Memory B cell (primary cell): ENCODE data around the gene STAG3.
"Not testable (repeated sequence)": the region's sequence is repeated elsewhere in the genome, so short reads cannot be mapped to it uniquely, and the experiment has no call there.

Source experiments
- ATAC-seq: fragments of 150-1000 bp; cut with Tn5 transposase; 2 replicates; pipeline ENCODE4 v1.10.0; 2021; ENCODE audit warnings: low read depth, mild to moderate bottlenecking, moderate library complexity
- DNase-seq, 2 donors: peaks; one replicate each; pipeline ENCODE4 v3.0.0; 2022; ENCODE audit warnings: low spot score in 2 of 2
- H3K27ac Mint-ChIP-seq: one replicate; pipeline ENCODE4 v1.8.0; 2022; ENCODE audit warnings: mild to moderate bottlenecking, moderate library complexity, mixed read lengths
- H3K27me3 Mint-ChIP-seq: one replicate; pipeline ENCODE4 v1.8.0; 2022; ENCODE audit warnings: mixed read lengths
- H3K36me3 Mint-ChIP-seq: one replicate; pipeline ENCODE4 v1.8.0; 2022; ENCODE audit warnings: mild to moderate bottlenecking, mixed read lengths
- H3K4me1 Mint-ChIP-seq: one replicate; pipeline ENCODE4 v1.8.0; 2022; ENCODE audit warnings: mixed read lengths
- H3K4me3 Mint-ChIP-seq: one replicate; pipeline ENCODE4 v1.8.0; 2022; ENCODE audit warnings: mild to moderate bottlenecking, moderate library complexity, mixed read lengths
- H3K9me3 Mint-ChIP-seq: one replicate; pipeline ENCODE4 v1.8.0; 2022; ENCODE audit warnings: mixed read lengths

STAG3 gene, protein sequence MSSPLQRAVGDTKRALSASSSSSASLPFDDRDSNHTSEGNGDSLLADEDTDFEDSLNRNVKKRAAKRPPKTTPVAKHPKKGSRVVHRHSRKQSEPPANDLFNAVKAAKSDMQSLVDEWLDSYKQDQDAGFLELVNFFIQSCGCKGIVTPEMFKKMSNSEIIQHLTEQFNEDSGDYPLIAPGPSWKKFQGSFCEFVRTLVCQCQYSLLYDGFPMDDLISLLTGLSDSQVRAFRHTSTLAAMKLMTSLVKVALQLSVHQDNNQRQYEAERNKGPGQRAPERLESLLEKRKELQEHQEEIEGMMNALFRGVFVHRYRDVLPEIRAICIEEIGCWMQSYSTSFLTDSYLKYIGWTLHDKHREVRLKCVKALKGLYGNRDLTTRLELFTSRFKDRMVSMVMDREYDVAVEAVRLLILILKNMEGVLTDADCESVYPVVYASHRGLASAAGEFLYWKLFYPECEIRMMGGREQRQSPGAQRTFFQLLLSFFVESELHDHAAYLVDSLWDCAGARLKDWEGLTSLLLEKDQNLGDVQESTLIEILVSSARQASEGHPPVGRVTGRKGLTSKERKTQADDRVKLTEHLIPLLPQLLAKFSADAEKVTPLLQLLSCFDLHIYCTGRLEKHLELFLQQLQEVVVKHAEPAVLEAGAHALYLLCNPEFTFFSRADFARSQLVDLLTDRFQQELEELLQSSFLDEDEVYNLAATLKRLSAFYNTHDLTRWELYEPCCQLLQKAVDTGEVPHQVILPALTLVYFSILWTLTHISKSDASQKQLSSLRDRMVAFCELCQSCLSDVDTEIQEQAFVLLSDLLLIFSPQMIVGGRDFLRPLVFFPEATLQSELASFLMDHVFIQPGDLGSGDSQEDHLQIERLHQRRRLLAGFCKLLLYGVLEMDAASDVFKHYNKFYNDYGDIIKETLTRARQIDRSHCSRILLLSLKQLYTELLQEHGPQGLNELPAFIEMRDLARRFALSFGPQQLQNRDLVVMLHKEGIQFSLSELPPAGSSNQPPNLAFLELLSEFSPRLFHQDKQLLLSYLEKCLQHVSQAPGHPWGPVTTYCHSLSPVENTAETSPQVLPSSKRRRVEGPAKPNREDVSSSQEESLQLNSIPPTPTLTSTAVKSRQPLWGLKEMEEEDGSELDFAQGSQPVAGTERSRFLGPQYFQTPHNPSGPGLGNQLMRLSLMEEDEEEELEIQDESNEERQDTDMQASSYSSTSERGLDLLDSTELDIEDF

DNA sequence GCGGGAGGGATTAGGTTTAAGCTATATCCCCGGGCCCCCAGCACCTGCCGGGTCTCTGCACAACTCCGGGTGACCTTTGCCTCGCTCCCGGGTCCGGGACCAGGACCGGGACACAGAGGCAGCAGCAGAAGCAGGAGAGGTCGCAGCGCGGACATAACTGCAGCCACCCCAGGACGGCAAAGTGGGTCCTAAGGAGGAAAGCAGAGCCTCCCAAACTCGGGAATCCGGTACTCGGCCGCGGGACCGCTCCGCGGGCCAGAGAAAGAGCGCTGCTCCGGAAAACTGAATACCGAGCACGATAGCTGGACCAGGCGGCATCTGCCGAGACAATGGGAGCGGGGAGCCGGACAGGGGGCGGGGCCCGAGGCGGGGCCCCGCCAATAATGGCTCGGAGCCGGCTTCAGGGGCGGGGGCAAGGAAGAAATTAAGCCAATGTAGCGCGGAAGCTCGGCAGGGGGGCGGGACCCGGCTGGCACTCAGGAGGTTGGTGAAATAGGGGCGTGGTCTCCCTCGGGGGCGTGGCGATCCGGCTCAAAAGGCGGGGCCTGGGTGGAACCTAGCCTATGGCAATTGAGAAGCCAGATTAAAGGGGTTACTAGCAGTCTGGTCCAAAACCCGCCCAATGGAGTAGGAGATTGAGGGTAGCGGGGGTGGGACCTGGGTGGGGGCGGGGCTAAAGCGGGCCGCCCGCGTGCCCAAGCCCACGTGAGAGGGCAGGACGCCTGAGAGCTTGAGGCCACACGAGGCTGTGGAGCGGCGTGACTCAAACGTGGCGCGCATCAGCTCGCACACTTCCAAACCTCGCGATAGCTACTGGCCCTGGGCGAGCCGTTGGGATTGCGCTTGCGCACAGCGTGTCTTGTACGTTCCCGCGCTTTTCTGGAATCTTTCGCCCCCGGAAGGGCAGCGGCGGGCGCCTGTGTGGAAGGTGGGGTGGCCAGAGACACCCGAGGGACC is at the start of gene STAG3, which contains the start of gene GPC2:
Gene STAG3, plus strand, starts transcription at position 874 of the 957 bp plus-strand sequence. CDS start 2,639 bp downstream, outside the sequence.
Gene GPC2, minus strand, starts transcription at position 337 of the 957 bp plus-strand sequence. Its CDS starts 182 bp downstream, at position 155.
- no peak within 1 kb of the TSS for H3K27ac Mint-ChIP-seq

DNA sequence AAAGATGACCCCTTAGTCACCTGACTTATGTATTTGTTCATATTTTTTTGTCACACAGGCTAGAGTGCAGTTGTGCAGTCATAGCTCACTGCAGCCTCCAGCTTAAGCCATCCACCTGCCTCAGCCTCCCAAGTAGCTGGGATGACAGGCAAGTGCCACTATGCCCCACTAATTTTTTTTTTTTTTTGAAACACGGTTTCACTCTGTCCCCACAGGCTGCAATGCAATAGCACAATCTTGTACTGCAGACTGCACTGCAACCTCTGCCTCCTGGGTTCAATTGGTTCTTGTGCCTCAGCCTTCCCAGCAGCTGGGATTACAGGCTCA is 49.1 kb upstream of the STAG3 start:
- DNase-seq, result no peak
- H3K27me3 Mint-ChIP-seq, result no peaks in the 10 kb centered on the region
- no peak overlapping the region for H3K27ac Mint-ChIP-seq
- no peak for ATAC-seq
- no peaks in the 10 kb centered on the region for H3K36me3 Mint-ChIP-seq
- H3K4me1 Mint-ChIP-seq, result peaks cover 21% of the 10 kb centered on the region
- H3K4me3 Mint-ChIP-seq, result peak overlapping the region; percentile 27
- H3K9me3 Mint-ChIP-seq, result no peaks in the 10 kb centered on the region

More for the DNA sequence above, at the start of gene STAG3, which contains the start of gene GPC2:
- Mint-ChIP-seq H3K4me1 (peaks cover 16% of the 10 kb centered on the region), H3K27me3 (peaks cover 10% of the 10 kb centered on the region), H3K9me3 (no peaks in the 10 kb centered on the region), H3K36me3 (peaks cover 2% of the 10 kb centered on the region), H3K4me3 (peak within 1 kb of the TSS; percentile 70)
- peak; percentile 92 for ATAC-seq
- peak; percentile 96 to 98 for DNase-seq

DNA sequence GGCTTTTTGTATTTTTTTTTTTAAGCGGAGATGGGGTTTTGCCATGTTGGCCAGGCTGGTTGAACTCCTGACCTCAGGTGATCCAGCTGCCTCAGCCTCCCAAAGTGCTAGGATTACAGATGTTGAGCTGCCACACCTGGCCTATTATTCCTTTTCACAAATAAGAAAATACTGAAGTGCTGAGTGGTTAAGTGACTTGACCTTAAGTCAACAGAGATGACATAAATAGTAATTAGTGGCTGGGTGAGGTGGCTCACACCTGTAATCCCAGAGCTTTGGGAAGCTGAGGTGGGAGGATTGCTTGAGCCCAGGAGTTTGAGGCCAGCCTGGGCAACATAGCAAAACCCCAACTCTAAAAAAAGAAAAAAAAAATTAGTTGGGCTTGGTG is 47.5 kb upstream of the STAG3 start:
- not testable (repeated sequence) for H3K36me3 Mint-ChIP-seq, ATAC-seq, H3K4me3 Mint-ChIP-seq, H3K27me3 Mint-ChIP-seq, H3K9me3 Mint-ChIP-seq, DNase-seq, H3K27ac Mint-ChIP-seq
- peaks cover 15% of the 10 kb centered on the region for H3K4me1 Mint-ChIP-seq

DNA sequence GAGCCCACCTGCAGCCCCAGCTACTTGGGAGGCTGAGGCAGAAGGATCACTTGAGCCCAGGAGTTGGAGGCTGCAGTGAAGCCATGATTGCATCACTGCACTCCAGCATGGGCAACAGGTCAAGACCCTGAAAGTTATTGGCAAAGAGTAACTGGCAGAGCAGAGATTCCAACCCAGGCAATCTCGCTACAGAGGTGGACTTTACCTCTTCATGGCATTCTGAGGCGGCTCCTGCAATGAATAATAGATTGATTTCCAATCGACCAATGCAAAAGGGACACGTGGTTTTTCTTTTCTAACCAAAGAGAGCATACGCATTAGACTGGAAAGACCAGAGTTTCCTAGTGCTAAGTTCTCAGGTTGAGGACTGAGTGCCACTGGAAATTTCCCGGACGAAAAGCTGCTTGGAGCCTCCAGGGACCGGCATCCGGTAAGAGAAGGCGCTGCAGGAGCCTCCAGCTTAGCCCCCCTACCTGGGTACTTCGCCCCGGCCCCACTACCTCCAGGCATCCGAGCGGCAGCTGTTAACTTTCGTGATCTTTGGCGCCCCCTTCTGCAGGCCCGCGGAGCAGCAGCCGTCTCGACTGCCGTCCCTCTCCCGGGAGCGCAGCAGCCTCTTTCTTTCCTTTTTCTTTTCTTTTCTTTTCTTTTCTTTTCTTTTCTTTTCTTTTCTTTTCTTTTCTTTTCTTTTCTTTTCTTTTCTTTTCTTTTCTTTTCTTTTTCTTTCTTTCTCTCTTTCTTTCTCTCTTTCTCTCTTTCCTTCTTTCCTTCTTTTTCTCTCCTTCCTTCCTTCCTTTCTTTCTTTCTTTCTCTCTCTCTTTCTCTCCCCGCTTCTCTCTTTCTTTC is 46.9 kb upstream of the STAG3 start:
- no peak for ATAC-seq

DNA sequence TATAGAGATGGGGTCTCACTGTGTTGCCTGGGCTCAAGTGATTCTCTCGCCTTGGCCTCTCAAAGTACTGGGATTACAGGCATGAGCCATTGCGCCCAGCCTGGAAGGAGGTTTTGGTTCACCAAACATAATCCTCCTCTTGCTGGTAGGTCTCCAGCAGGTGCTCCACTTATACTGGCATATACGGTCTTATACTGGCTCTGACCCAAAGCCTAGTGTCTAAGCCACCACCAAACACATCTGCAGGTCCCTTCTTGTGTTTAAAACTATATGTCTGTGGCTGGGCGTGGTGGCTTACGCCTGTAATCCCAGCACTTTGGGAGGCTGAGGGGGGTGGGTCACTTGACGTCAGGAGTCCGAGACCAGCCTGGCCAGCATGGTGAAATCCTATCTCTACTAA is 45.6 kb upstream of the STAG3 start:
- Mint-ChIP-seq H3K27ac (peak overlapping the region; percentile 19), H3K27me3 (no peaks in the 10 kb centered on the region), H3K36me3 (no peaks in the 10 kb centered on the region), H3K4me3 (no peak overlapping the region), H3K4me1 (peaks cover 13% of the 10 kb centered on the region), H3K9me3 (no peaks in the 10 kb centered on the region)
- DNase-seq (no peak), ATAC-seq (no peak)

More for the DNA sequence above, 46.9 kb upstream of the STAG3 start:
- no peak overlapping the region for H3K27ac Mint-ChIP-seq
- peak; percentile 82 to 88 for DNase-seq
- H3K4me1 Mint-ChIP-seq, result peaks cover 15% of the 10 kb centered on the region
- no peaks in the 10 kb centered on the region for H3K36me3 Mint-ChIP-seq
- H3K4me3 Mint-ChIP-seq, result no peak overlapping the region
- no peaks in the 10 kb centered on the region for H3K27me3 Mint-ChIP-seq
- H3K9me3 Mint-ChIP-seq, result no peaks in the 10 kb centered on the region

DNA sequence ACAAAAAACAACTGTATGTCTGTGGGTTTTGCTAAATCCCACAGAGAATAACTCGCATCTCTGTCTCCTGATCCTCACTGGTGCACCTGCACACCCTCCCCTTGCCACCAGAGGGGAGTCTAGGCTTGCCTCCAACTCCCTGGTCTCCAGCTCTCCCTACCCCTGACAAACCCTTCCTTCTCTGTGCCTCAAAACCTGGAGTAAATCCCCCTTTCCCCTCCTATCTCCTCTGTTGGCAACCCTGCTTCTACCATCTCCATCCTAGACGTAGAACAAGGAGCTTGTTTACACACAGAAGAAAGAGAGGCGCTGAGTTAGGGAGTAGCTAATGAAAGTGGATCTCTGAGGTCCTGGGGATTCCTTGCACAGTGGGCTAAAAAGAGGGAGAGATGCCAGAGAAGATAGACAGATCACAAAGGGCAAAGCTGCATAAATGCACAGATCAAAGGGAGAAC is 45.0 kb upstream of the STAG3 start:
- H3K4me3 Mint-ChIP-seq, result peak overlapping the region; percentile 30

DNA sequence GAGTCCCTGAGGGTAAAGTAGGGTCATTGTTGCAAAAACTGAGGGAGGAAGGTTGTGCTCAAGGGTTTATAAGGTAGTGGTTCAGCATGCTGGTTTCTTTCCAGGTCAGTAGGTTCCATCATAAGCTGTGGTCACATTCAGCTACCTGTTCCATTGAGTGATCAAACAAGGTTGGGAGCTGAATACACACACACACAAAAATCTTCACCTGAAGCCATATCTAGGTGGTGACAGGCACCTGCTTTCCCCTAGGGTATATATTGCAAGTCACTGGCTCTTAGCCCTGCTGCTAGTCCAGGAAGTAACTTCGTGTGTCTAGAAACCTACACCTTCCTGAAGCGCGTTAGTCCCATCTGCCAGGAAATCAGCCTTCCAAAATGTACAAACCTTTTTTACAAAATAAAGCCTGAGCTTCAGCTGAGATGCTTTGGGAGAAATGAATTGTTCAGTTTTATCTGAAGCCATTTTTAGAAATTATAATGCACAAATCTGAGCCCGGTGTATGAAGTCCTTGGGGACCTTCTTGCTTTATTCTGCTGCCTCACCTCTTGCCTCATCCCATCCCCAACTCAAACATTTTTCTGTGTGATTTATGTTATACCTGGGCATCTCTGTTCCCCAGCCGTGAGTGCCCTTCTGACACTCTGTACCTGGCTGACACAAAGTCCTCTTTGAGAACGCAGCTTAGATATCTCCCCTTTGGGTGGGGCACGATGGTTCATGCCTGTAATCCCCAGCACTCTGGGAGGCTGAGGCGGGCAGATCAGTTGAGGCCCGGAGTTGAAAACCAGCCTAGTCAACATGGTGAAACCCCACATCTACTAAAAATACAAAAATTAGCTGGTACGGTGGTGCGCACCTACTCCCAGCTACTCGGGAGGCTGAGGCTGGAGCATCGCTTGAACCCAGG is 39.6 kb upstream of the STAG3 start:
- H3K36me3 Mint-ChIP-seq, result no peaks in the 10 kb centered on the region
- peaks cover 3% of the 10 kb centered on the region for H3K27me3 Mint-ChIP-seq
- DNase-seq, result no peak
- no peaks in the 10 kb centered on the region for H3K9me3 Mint-ChIP-seq
- H3K4me1 Mint-ChIP-seq, result peaks cover 11% of the 10 kb centered on the region
- peak overlapping the region; percentile 55 for H3K4me3 Mint-ChIP-seq
- H3K27ac Mint-ChIP-seq, result no peak overlapping the region
- peak; percentile 91 for ATAC-seq

More for the DNA sequence above, 45.0 kb upstream of the STAG3 start:
- no peak overlapping the region for H3K27ac Mint-ChIP-seq
- no peaks in the 10 kb centered on the region for H3K9me3 Mint-ChIP-seq
- H3K36me3 Mint-ChIP-seq, result no peaks in the 10 kb centered on the region
- H3K27me3 Mint-ChIP-seq, result no peaks in the 10 kb centered on the region
- H3K4me1 Mint-ChIP-seq, result peaks cover 15% of the 10 kb centered on the region
- peak; percentile 85 for ATAC-seq
- peak; percentile 55 to 63 for DNase-seq

DNA sequence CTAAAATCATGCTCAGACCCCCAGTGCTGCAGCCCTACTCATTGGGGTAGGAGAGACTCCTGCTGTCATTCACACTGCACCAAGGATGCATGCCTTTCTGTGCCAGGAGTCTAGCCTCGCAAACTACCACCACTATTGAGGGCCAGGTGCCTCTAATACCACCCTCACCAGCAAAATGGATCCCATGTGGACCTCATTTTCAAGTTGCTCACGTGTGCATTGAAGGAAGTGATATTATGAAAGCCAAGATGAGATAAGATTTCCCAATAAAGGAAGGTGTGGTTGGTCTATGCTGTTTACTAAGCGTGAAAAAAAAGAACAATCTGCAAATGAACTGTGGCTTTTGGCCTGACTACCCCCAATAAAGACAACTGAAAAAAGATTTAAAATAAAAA is 36.2 kb upstream of the STAG3 start:
- DNase-seq, result no peak
- peaks cover 11% of the 10 kb centered on the region for H3K4me1 Mint-ChIP-seq
- no peak overlapping the region for H3K27ac Mint-ChIP-seq
- H3K27me3 Mint-ChIP-seq, result peaks cover 3% of the 10 kb centered on the region
- H3K36me3 Mint-ChIP-seq, result no peaks in the 10 kb centered on the region
- H3K9me3 Mint-ChIP-seq, result no peaks in the 10 kb centered on the region
- H3K4me3 Mint-ChIP-seq, result no peak overlapping the region
- no peak for ATAC-seq

DNA sequence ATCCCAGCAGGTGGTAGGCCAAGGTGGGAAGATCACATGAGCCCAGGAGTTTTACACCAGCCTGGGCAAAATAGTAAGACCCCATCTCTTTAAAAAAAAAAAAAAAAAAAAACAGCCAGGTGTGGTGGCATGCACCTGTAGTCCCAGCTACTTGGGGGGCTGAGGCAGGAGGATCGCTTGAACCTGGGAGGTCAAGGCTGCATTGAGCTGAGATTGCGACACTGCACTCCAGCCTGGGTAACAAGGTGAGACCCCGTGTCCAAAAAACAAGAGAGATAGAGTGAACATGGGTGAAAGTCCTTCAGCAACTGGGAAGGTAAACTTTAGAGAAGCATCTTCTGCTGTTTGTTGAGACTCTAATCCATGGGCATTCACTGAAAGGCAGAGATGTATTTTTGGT is 35.3 kb upstream of the STAG3 start:
- H3K4me3 Mint-ChIP-seq, result no peak overlapping the region
- peaks cover 3% of the 10 kb centered on the region for H3K27me3 Mint-ChIP-seq
- peaks cover 11% of the 10 kb centered on the region for H3K4me1 Mint-ChIP-seq
- H3K36me3 Mint-ChIP-seq, result no peaks in the 10 kb centered on the region
- ATAC-seq, result no peak
- no peak for DNase-seq
- no peaks in the 10 kb centered on the region for H3K9me3 Mint-ChIP-seq
- no peak overlapping the region for H3K27ac Mint-ChIP-seq

DNA sequence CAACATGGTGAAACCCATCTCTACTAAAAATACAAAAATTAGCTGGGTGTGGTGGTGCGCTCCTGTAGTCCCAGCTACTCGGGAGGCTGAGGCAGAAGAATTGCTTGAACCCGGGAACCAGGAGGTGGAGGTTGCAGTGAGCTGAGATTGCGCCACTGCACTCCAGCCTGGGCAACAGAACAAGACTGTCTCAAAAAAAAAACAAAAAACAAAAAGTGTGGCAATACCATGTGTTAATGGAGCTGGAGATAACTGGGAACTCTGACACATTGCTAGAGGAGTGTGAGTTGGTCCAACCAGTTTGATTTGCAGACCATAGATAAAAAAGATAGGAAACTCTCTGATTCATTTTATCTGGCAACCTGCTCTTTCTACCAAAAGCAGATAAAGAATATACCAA is 31.4 kb upstream of the STAG3 start:
- H3K36me3 Mint-ChIP-seq, DNase-seq: not testable (repeated sequence)

DNA sequence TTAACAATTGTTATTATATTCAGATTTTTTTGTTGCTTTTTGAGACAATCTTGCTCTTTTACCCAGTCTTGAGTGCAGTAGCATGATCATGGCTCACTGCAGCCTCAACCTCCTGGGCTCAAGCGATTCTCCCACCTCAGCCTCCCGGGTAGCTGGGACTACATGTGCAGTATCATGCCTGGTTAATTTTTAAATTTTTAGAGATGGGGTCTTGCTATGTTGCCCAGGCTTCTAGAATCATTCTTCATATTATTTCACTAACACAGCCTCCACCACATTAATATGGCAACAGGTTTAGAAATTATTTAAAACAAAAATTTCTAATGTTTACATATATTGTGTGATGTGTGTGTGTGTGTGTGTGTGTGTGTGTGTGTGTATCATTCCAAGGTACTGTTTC is 30.4 kb upstream of the STAG3 start:
- Mint-ChIP-seq H3K9me3 (no peaks in the 10 kb centered on the region), H3K4me1 (peaks cover 17% of the 10 kb centered on the region), H3K27ac (no peak overlapping the region), H3K27me3 (no peaks in the 10 kb centered on the region), H3K36me3 (peaks cover 5% of the 10 kb centered on the region), H3K4me3 (no peak overlapping the region)
- ATAC-seq, result no peak
- no peak for DNase-seq

More for the DNA sequence above, 31.4 kb upstream of the STAG3 start:
- peaks cover 19% of the 10 kb centered on the region for H3K4me1 Mint-ChIP-seq
- not testable (repeated sequence) for H3K9me3 Mint-ChIP-seq, ATAC-seq, H3K4me3 Mint-ChIP-seq, H3K27ac Mint-ChIP-seq, H3K27me3 Mint-ChIP-seq
